ENCODE measurements around the gene GSTA1.
"Not testable (repeated sequence)": the region's sequence is repeated elsewhere in the genome, so short reads cannot be mapped to it uniquely, and the experiment has no call there.

GSTA1 gene

DNA sequence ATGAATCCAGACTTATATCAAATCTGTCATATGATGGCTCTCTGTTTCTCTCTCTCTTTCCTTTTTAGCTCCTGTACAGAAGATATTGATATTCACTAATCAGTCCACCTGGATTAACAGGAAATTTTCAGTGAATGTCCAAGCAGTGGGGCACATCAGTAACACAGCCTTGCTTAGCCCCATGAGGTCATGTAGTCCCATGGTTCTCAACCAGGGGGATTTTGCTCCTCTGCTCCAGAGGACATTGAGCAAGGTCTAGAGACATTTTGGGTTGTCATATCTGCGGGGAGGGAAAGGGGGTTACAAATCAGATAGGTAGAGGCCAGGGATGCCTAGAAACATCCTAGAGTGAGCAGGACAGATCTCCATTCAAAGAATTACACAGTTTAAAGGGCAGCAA lies 810 bp downstream of the GSTA1 start:
- DNase-seq: no peak

DNA sequence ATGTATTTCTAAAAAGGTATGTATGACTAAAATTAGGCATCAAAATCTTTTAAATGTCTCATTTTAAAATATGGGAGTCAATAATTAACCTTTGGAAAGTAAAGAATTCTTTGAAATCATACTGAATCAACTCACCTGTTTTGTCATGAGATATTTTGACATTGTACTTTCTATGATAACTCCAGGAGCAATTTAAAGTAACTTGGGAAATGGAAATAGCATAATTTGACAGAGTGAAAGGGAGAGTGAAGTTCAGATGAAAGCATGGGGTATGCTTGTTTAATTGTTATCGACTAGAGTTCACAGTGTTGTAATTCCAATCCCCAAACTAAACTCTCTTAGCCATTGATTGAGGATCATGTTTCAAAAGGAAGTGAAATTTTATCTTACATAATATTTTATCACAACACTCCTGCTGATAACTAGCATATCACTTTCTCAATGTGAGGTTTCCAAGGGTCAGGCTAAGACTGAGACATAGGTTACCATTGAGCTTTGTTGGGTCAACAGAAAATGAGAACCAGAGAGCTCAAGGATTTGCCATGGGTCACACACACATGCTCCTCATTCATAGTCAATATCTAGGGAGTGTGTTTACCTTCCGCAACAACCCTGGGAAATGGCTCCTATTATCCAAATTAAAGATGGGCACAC lies 2.3 kb downstream of the GSTA1 start:
- no peak for DNase-seq

- DNase-seq: not testable (repeated sequence)
These were observed 4.3 kb downstream of the GSTA1 start for GRCh38 chr6:52799272-52799671.

GRCh38 chr6:52794366-52794765 lies 9.2 kb downstream of the GSTA1 start:
- not testable (repeated sequence) for DNase-seq

GRCh38 chr6:52790861-52791260 lies 12.8 kb downstream of the GSTA1 start:
- DNase-seq: no peak

GRCh38 chr6:52789658-52790057 lies 14.0 kb downstream of the GSTA1 start:
- DNase-seq: not testable (repeated sequence)

DNA sequence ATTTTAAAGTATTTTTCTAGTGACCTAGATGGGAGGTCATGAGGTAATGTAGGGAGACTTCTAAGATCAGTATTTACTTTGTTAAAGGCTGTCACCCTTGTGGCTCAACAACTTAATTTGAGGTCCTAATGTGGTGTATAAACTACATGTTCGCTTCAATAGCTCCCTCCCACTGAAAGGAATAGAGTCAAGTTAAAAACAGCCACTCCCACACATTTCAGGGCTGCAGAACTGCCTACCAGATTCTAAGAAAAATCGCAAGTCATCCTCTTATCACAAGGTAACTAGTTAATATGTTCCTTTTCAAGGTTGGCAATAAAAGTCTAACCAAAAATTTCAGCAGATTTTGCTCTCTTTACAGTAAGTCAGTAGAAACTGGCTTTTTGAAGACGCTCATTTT lies 15.1 kb downstream of the GSTA1 start:
- no peak for DNase-seq

DNA sequence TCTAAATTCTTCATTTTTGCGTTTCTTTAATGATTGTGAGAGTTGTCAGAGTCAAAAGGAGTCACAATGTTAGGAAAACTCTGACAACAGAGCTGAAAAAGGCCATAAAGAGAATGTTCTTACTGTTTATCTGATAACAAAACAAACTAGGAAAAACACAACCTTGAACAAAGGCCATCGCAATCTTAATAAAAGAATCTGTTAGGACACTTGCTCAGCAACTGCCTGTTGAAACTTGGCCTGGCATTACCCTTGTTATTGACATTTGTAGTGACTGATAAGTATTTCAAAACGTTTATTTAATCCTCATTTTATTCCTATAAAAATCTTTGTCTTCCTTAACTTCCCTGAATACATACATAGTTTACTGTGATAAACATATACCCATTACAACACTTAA lies 15.7 kb downstream of the GSTA1 start:
- no peak for DNase-seq

GRCh38 chr6:52786249-52786956 lies 17.2 kb downstream of the GSTA1 start:
- no peak for DNase-seq

GRCh38 chr6:52782696-52783274 lies 20.8 kb downstream of the GSTA1 start:
- DNase-seq: not testable (repeated sequence)

- DNase-seq: not testable (repeated sequence)
These were observed 21.4 kb downstream of the GSTA1 start for GRCh38 chr6:52782209-52782608.

DNA sequence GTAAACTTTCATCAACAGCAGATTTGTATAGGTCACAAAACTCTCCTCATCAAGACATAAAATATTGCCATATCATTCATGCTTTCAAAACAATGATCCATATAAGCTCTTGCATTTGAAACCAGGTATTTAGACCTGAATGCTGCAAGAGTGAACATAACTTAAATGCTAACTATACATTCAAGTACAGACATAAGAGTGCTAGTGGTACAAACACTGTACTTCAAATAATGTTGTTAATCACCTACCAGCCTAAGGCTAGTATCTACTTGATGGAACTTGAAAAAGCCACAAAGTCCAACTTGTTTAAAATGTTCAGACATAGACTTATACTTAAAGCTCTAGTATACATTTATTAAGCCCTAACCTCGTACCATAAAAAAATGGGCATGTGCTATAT lies 24.4 kb downstream of the GSTA1 start:
- DNase-seq: no peak

- not testable (repeated sequence) for DNase-seq
These were observed 26.8 kb downstream of the GSTA1 start for GRCh38 chr6:52776711-52777351.

GRCh38 chr6:52769399-52769798 lies 34.2 kb downstream of the GSTA1 start:
- DNase-seq: not testable (repeated sequence)

DNA sequence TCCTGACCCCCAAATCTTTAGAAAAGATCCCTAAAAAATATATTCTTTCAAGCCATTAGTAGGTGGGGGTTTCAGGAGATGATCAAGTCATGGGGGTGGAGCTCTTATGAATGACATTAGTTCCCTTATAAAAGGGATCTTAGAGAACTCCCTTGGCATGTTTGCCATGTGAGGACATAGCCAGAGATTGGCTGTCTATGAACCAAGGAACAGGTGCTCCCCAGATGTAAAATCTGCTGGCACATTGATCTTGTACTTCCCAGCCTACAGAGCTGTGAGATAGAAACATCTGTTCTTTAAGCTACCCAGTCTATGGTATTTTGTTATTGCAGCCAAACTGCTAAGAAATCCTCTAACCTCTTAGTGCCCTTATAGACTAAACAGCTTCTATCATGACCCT lies 36.0 kb downstream of the GSTA1 start:
- DNase-seq: not testable (repeated sequence)

GRCh38 chr6:52763322-52763916 lies 40.2 kb downstream of the GSTA1 start, which contains the start of gene GSTA2:
Gene GSTA2 (minus strand): TSS chr6:52763475. CDS start chr6:52757947, 5,528 bp downstream.
- not testable (repeated sequence) for DNase-seq

- DNase-seq: not testable (repeated sequence)
These were observed 41.7 kb downstream of the GSTA1 start for GRCh38 chr6:52761673-52762491.

- DNase-seq: no peak
These were observed 43.4 kb downstream of the GSTA1 start for GRCh38 chr6:52760105-52760765.

DNA sequence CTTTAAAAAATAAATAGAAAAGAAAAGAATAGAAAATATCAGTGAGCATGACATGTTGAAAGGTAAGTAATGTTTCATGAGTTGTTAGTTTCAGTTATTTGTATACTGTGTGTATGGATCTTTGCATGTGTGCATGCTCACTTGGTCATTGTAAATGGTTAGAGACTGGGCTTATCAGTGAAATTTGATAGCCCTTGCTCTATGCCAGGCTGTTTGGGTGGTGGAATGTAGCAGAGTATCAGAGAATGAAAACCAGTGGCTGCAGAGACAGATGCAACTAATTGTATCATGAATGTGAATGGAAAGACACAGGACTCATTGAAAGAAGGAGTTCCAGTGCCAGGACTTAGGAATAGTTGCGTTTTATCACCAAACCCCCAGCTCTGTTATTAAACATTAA lies 44.5 kb downstream of the GSTA1 start:
- DNase-seq: no peak

GRCh38 chr6:52757651-52758338 lies 45.8 kb downstream of the GSTA1 start:
- not testable (repeated sequence) for DNase-seq

- DNase-seq: no peak
These were observed 49.2 kb downstream of the GSTA1 start for GRCh38 chr6:52754443-52754842.

Data from CD4-positive, alpha-beta T cell treated with Interferon alpha-2 for 1 hour (primary cell).